ENCODE data around the gene DENND1A. TPM values are rescaled to one million over a fixed set of nuclear protein-coding genes. Genes with fewer than 3 reads are reported as not detected.

Gene DENND1A
- total and polyA plus RNA-seq, 2 experiments from 2014 or later: 13.1 to 28.7 TPM

DNA sequence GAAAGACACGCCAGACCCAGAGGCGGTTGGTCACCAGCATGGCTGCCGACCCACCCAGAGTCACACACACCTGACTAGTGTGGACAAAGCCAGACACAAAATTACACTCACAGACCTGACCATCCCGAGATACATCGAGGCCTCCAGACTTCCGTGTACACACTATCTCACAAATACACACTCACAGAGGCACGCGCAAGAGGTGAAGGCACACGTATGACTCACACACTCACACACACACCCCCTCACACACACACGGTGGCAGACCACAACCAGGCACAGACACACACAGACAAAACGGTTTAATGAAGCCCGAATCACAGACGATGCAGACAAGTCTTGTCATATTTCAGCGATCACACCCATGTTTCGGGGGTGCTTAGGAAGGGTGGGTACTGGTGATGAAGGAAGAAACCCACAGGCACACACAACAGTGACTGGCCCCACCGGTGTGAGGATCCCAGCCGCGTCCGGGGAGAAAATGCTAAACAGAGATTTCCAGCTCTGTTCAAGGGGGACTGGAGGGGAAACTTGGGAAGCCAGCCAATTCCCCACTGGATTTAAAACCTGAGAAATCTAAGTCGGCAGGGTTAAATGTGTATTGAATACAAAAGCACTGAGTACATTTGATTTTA is 522.6 kb downstream of the DENND1A start:
- H3K27ac ChIP-seq (ENCODE audit: low read depth): no peak overlapping the region
- H2AFZ ChIP-seq: no peak overlapping the region
- H3K4me3 ChIP-seq: no peak overlapping the region
- no peak overlapping the region for H3K4me3 Mint-ChIP-seq
- no peak overlapping the region; the same call in 1 of the 2 replicates for H3K27ac Mint-ChIP-seq
- H3K79me2 ChIP-seq (replicated peaks; ENCODE audit: insufficient read depth): no peaks in the 10 kb centered on the region
- no peaks in the 10 kb centered on the region for H3K9me3 Mint-ChIP-seq
- H3K9me2 ChIP-seq (ENCODE audit: insufficient read depth): no peaks in the 10 kb centered on the region
- H3K27me3 ChIP-seq (ENCODE audit: insufficient read depth): no peaks in the 10 kb centered on the region
- ATAC-seq (no peak), DNase-seq (ENCODE audit: low spot score) (no peak)
- H3K27me3 Mint-ChIP-seq (ENCODE audit: insufficient read depth, low read depth, poor library complexity): peaks cover 8% of the 10 kb centered on the region
- no peak overlapping the region for H3K4me2 ChIP-seq
- H3K4me1 Mint-ChIP-seq: peaks cover 24% of the 10 kb centered on the region
- no peaks in the 10 kb centered on the region for H3K36me3 Mint-ChIP-seq (ENCODE audit: low read depth)
- H3K4me1 ChIP-seq (ENCODE audit: insufficient read depth): peaks cover 4% of the 10 kb centered on the region; the same call in 1 of the 2 replicates
- H4K20me1 ChIP-seq (replicated peaks; ENCODE audit: insufficient read depth): 0 out of 2 replicates have a peak, but pooled peaks cover 2% of the 10 kb centered on the region
- H3F3A ChIP-seq (replicated peaks; ENCODE audit: low read depth): 0 out of 2 replicates have a peak, but pooled peaks cover 6% of the 10 kb centered on the region
- no peaks in the 10 kb centered on the region for H3K36me3 ChIP-seq (ENCODE audit: insufficient read depth)
- TF ChIP-seq, protein P1, sequence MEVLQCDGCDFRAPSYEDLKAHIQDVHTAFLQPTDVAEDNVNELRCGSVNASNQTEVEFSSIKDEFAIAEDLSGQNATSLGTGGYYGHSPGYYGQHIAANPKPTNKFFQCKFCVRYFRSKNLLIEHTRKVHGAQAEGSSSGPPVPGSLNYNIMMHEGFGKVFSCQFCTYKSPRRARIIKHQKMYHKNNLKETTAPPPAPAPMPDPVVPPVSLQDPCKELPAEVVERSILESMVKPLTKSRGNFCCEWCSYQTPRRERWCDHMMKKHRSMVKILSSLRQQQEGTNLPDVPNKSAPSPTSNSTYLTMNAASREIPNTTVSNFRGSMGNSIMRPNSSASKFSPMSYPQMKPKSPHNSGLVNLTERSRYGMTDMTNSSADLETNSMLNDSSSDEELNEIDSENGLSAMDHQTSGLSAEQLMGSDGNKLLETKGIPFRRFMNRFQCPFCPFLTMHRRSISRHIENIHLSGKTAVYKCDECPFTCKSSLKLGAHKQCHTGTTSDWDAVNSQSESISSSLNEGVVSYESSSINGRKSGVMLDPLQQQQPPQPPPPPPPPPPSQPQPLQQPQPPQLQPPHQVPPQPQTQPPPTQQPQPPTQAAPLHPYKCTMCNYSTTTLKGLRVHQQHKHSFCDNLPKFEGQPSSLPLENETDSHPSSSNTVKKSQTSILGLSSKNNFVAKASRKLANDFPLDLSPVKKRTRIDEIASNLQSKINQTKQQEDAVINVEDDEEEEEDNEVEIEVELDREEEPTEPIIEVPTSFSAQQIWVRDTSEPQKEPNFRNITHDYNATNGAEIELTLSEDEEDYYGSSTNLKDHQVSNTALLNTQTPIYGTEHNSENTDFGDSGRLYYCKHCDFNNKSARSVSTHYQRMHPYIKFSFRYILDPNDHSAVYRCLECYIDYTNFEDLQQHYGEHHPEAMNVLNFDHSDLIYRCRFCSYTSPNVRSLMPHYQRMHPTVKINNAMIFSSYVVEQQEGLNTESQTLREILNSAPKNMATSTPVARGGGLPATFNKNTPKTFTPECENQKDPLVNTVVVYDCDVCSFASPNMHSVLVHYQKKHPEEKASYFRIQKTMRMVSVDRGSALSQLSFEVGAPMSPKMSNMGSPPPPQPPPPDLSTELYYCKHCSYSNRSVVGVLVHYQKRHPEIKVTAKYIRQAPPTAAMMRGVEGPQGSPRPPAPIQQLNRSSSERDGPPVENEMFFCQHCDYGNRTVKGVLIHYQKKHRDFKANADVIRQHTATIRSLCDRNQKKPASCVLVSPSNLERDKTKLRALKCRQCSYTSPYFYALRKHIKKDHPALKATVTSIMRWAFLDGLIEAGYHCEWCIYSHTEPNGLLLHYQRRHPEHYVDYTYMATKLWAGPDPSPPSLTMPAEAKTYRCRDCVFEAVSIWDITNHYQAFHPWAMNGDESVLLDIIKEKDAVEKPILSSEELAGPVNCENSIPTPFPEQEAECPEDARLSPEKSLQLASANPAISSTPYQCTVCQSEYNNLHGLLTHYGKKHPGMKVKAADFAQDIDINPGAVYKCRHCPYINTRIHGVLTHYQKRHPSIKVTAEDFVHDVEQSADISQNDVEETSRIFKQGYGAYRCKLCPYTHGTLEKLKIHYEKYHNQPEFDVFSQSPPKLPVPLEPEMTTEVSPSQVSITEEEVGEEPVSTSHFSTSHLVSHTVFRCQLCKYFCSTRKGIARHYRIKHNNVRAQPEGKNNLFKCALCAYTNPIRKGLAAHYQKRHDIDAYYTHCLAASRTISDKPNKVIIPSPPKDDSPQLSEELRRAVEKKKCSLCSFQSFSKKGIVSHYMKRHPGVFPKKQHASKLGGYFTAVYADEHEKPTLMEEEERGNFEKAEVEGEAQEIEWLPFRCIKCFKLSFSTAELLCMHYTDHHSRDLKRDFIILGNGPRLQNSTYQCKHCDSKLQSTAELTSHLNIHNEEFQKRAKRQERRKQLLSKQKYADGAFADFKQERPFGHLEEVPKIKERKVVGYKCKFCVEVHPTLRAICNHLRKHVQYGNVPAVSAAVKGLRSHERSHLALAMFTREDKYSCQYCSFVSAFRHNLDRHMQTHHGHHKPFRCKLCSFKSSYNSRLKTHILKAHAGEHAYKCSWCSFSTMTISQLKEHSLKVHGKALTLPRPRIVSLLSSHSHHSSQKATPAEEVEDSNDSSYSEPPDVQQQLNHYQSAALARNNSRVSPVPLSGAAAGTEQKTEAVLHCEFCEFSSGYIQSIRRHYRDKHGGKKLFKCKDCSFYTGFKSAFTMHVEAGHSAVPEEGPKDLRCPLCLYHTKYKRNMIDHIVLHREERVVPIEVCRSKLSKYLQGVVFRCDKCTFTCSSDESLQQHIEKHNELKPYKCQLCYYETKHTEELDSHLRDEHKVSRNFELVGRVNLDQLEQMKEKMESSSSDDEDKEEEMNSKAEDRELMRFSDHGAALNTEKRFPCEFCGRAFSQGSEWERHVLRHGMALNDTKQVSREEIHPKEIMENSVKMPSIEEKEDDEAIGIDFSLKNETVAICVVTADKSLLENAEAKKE (CRISPR knock-in tag; IDR thresholded peaks at IDR 0.05): no peak
- TF ChIP-seq NANOG (IDR thresholded peaks at IDR 0.05; ENCODE audit: borderline replicate concordance): no peak
- no peak for TF ChIP-seq ZNF331 (CRISPR knock-in tag; IDR thresholded peaks at IDR 0.05; ENCODE audit: low read depth)
- no peak for TF ChIP-seq POLR2AphosphoS5 (IDR thresholded peaks at IDR 0.05; ENCODE audit: low read depth)
- no peak for TF ChIP-seq ZNF114 (CRISPR knock-in tag; IDR thresholded peaks at IDR 0.05)
- TF ChIP-seq, protein P2, sequence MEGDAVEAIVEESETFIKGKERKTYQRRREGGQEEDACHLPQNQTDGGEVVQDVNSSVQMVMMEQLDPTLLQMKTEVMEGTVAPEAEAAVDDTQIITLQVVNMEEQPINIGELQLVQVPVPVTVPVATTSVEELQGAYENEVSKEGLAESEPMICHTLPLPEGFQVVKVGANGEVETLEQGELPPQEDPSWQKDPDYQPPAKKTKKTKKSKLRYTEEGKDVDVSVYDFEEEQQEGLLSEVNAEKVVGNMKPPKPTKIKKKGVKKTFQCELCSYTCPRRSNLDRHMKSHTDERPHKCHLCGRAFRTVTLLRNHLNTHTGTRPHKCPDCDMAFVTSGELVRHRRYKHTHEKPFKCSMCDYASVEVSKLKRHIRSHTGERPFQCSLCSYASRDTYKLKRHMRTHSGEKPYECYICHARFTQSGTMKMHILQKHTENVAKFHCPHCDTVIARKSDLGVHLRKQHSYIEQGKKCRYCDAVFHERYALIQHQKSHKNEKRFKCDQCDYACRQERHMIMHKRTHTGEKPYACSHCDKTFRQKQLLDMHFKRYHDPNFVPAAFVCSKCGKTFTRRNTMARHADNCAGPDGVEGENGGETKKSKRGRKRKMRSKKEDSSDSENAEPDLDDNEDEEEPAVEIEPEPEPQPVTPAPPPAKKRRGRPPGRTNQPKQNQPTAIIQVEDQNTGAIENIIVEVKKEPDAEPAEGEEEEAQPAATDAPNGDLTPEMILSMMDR (conservative IDR thresholded peaks at IDR 0.05; ENCODE audit: low read depth in 2 of 2): no peak
- TF ChIP-seq CREB1 (CRISPR knock-in tag; IDR thresholded peaks at IDR 0.05; ENCODE audit: low read depth): no peak
- no peak for TF ChIP-seq EZH2 (IDR thresholded peaks at IDR 0.05; ENCODE audit: low read depth, unreplicated experiment)
- TF ChIP-seq, protein P3, sequence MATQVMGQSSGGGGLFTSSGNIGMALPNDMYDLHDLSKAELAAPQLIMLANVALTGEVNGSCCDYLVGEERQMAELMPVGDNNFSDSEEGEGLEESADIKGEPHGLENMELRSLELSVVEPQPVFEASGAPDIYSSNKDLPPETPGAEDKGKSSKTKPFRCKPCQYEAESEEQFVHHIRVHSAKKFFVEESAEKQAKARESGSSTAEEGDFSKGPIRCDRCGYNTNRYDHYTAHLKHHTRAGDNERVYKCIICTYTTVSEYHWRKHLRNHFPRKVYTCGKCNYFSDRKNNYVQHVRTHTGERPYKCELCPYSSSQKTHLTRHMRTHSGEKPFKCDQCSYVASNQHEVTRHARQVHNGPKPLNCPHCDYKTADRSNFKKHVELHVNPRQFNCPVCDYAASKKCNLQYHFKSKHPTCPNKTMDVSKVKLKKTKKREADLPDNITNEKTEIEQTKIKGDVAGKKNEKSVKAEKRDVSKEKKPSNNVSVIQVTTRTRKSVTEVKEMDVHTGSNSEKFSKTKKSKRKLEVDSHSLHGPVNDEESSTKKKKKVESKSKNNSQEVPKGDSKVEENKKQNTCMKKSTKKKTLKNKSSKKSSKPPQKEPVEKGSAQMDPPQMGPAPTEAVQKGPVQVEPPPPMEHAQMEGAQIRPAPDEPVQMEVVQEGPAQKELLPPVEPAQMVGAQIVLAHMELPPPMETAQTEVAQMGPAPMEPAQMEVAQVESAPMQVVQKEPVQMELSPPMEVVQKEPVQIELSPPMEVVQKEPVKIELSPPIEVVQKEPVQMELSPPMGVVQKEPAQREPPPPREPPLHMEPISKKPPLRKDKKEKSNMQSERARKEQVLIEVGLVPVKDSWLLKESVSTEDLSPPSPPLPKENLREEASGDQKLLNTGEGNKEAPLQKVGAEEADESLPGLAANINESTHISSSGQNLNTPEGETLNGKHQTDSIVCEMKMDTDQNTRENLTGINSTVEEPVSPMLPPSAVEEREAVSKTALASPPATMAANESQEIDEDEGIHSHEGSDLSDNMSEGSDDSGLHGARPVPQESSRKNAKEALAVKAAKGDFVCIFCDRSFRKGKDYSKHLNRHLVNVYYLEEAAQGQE (IDR thresholded peaks at IDR 0.05; ENCODE audit: unreplicated experiment): no peak
- TF ChIP-seq, protein P4, sequence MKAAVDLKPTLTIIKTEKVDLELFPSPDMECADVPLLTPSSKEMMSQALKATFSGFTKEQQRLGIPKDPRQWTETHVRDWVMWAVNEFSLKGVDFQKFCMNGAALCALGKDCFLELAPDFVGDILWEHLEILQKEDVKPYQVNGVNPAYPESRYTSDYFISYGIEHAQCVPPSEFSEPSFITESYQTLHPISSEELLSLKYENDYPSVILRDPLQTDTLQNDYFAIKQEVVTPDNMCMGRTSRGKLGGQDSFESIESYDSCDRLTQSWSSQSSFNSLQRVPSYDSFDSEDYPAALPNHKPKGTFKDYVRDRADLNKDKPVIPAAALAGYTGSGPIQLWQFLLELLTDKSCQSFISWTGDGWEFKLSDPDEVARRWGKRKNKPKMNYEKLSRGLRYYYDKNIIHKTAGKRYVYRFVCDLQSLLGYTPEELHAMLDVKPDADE (IDR thresholded peaks at IDR 0.05): no peak
- TF ChIP-seq JUNB (IDR thresholded peaks at IDR 0.05; ENCODE audit: unreplicated experiment): no peak
- TF ChIP-seq EZH2phosphoT487 (IDR thresholded peaks at IDR 0.05; ENCODE audit: unreplicated experiment): no peak
- TF ChIP-seq STAT1 (IDR thresholded peaks at IDR 0.05; ENCODE audit: unreplicated experiment): no peak
